Adrenal gland (tissue), 12 donors: Measurements from ENCODE around the gene RNF123. TPM values are rescaled to one million over a fixed set of nuclear protein-coding genes. Genes with fewer than 3 reads are reported as not detected.
A peak's percentile ranks its signal among the peaks of the same experiment; 100 is the strongest.

ENCODE experiments used
- DNase-seq, 7 donors: peaks; one replicate each; pipeline ENCODE4 v3.0.0-alpha.2; 2019 to 2020
- H3K27ac ChIP-seq, 5 donors: fragments of 200-600 bp; sonication (generic) in 4 of 5; 1 replicate in 3 of 5; 2 replicates in 2 of 5; pipeline versions ENCODE4 v1.5.1 to v1.8.0; 2016 to 2020; ENCODE audit warnings: mild to moderate bottlenecking in 1 of 5
- H3K27me3 ChIP-seq: fragments of 200-600 bp; 2 replicates; pipeline ENCODE4 v1.8.0; 2021
- H3K36me3 ChIP-seq, 2 donors: fragments of 200-600 bp; replicated peaks in 1 of 2; 1 replicate in 1 of 2; 2 replicates in 1 of 2; pipeline versions ENCODE4 v1.5.1 to v1.8.0; 2018 to 2022
- H3K4me1 ChIP-seq, 2 donors: fragments of 200-600 bp; replicated peaks in 1 of 2; 1 replicate in 1 of 2; 2 replicates in 1 of 2; pipeline versions ENCODE4 v1.5.1 to v1.8.0; 2018 to 2021
- H3K4me3 ChIP-seq, 4 donors: fragments of 200-600 bp; sonication (generic) in 3 of 4; one replicate each; pipeline ENCODE4 v1.5.1; 2016 to 2018
- H3K9me3 ChIP-seq, 3 donors: fragments of 200-600 bp; sonication (generic) in 1 of 3; replicated peaks in 1 of 3; 1 replicate in 2 of 3; 2 replicates in 1 of 3; pipeline versions ENCODE4 v1.5.1 to v1.8.0; 2016 to 2021
- POLR2A ChIP-seq, 2 donors: fragments of 450-650 bp; IDR thresholded peaks; one replicate each; pipeline ENCODE4 v1.6.1; 2017; ENCODE audit warnings: antibody characterized with exemption in 2 of 2, mild to moderate bottlenecking in 2 of 2, moderate library complexity in 1 of 2
- WGBS, 4 donors: extraction: QIAGEN DNeasy Blood & Tissue Kit in 2 of 4; methylation state at CpG; one replicate each; pipeline versions ENCODE4 v1.1.5 to v1.1.7; 2013 to 2017; 5-methylcytosine and 5-hydroxymethylcytosine counted together
- intact Hi-C, 2 donors: fragments of 100-400 bp; cut with DNase I; formaldehyde crosslinking; loops; one replicate each; pipeline versions ENCODE4 v1.14.1 to v1.15.0; 2022 to 2023
- polyA plus RNA-seq, 3 donors: library from polyadenylated mRNA; stranded (reverse); fragments of 200-250 nt in 2 of 3; fragments of 350-450 nt in 1 of 3; fragmentation: Illumina TruSeq in 1 of 3; extraction: RNeasy Lipid Tissue Mini Kit (QIAGEN cat#74804) in 1 of 3; gene quantifications; one replicate each; pipeline ENCODE4 v1.2.3, GENCODE V29; 2013 to 2014
- total RNA-seq, 9 donors: library from RNA; depleted of rRNA in 4 of 9; stranded (reverse); fragments of >200 nt in 4 of 9; fragments of 120-200 nt in 1 of 9; fragmentation: NEBNext Ultra II Directional in 1 of 9; extraction: Animal tissue kit (Norgen Biotek cat#: 25700) in 1 of 9; gene quantifications; one replicate each; pipeline versions ENCODE4 v1.1.0 to v1.2.4, GENCODE V29; 2013 to 2023
- TF ChIP-seq, protein P1 (sequence below), 6 experiments: fragments of 450-650 bp in 4 of 6; fragments of 200-600 bp in 2 of 6; sonication (generic) in 1 of 6; IDR thresholded peaks; 1 replicate in 5 of 6; 2 replicates in 1 of 6; pipeline versions ENCODE4 v1.5.1 to v1.8.0; 2016 to 2021; ENCODE audit warnings: antibody characterized with exemption in 6 of 6, mild to moderate bottlenecking in 2 of 6, moderate library complexity in 1 of 6
- donor health status: healthy with polysubstance abuse.
- donor health status: Bipolar disorder and iron deficiency.
- donor health status: DM: yes; HTN: yes; CAD: no.
- donor health status: DM: no; HTN: no; CAD: no.
- donor health status: DM: no; HTN: no; CAD: no.
- donor health status: DM: yes; HTN: yes; CAD: no.

The RNF123 gene
- total and polyA plus RNA-seq, 12 donors: 19.5 to 62.3 (median 38.3) TPM

GRCh38 chr3:49750056-49750455, 60.7 kb downstream of the RNF123 start:
- no peak for DNase-seq
- Histone ChIP-seq H3K9me3 (no peaks in the 10 kb centered on the region), H3K27ac (peak overlapping the region in 1 of 5 donors; percentile 11), H3K36me3 (peaks cover 0 to 13% of the 10 kb centered on the region in 2 donors), H3K4me3 (no peak overlapping the region), H3K27me3 (no peaks in the 10 kb centered on the region), H3K4me1 (peaks cover 7 to 27% of the 10 kb centered on the region in 2 donors)
- 83 to 90% (median 86%) methylated on average over 4 of the region's 4 CpGs for WGBS, 4 donors
- intact Hi-C loops: no loop called here
- TF ChIP-seq, protein P1, sequence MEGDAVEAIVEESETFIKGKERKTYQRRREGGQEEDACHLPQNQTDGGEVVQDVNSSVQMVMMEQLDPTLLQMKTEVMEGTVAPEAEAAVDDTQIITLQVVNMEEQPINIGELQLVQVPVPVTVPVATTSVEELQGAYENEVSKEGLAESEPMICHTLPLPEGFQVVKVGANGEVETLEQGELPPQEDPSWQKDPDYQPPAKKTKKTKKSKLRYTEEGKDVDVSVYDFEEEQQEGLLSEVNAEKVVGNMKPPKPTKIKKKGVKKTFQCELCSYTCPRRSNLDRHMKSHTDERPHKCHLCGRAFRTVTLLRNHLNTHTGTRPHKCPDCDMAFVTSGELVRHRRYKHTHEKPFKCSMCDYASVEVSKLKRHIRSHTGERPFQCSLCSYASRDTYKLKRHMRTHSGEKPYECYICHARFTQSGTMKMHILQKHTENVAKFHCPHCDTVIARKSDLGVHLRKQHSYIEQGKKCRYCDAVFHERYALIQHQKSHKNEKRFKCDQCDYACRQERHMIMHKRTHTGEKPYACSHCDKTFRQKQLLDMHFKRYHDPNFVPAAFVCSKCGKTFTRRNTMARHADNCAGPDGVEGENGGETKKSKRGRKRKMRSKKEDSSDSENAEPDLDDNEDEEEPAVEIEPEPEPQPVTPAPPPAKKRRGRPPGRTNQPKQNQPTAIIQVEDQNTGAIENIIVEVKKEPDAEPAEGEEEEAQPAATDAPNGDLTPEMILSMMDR (IDR thresholded peaks at IDR 0.05): no peak

DNA sequence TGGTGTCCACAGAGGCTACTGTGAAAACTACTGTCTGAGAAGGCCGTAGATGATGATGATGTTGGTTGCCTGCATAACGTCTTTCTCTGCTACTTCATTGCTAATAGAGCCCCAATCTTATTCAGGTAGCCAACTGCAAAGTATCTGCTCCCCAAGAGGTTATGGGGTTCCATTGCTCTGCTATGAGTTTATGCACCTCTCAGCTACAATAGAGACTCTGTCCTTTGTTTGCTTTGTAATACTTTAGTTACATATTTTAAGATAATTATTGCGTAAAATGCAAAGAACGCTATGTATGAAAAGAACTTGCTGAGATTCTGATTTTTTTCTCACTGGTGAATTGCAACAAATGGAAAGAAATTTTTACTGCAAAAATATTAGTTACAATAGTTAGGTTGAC, 62.1 kb downstream of the RNF123 start:
- WGBS, 4 donors: 88 to 95% (median 92%) methylated on average over 4 of the region's 4 CpGs
- TF ChIP-seq POLR2A (IDR thresholded peaks at IDR 0.05): no peak
- TF ChIP-seq, protein P1 (IDR thresholded peaks at IDR 0.05): no peak
- Histone ChIP-seq H3K4me3 (no peak overlapping the region), H3K36me3 (peaks cover 0 to 13% of the 10 kb centered on the region in 2 donors), H3K9me3 (no peaks in the 10 kb centered on the region), H3K27ac (no peak overlapping the region), H3K4me1 (peaks cover 7 to 38% of the 10 kb centered on the region in 2 donors), H3K27me3 (no peaks in the 10 kb centered on the region)
- DNase-seq: no peak
- intact Hi-C loops: no loop called here

GRCh38 chr3:49754536-49754935, 65.2 kb downstream of the RNF123 start:
- H3K27ac ChIP-seq: no peak overlapping the region
- H3K4me1 ChIP-seq: peaks cover 7 to 31% of the 10 kb centered on the region in 2 donors
- H3K4me3 ChIP-seq: no peak overlapping the region
- H3K9me3 ChIP-seq: no peaks in the 10 kb centered on the region
- intact Hi-C loops: no loop called here
- no peaks in the 10 kb centered on the region for H3K27me3 ChIP-seq
- no peak for DNase-seq
- WGBS, 4 donors: 41 to 68% (median 56%) methylated on average over 1 of the region's 1 CpG
- TF ChIP-seq, protein P1 (IDR thresholded peaks at IDR 0.05): no peak
- no peak for TF ChIP-seq POLR2A (IDR thresholded peaks at IDR 0.05)
- H3K36me3 ChIP-seq: peaks cover 0 to 3% of the 10 kb centered on the region in 2 donors

DNA sequence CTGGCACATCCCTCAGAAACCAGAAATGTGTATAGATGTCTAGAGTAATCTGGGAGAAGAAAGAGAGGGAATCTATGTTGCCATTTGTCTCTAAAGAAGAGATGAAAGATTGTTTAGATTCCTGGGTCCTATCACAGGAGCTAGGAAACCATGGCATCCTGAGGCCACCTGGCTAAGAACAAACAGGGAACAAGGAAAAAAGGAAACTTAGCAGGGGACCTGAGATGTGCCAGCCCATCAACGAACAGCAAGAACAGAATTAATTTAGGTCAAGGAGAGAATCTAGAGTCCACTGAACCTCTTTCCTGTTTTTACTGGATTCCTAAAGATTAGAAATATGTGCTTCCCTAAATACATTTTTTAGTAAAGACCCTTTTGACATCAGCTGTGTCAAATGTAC, 66.7 kb downstream of the RNF123 start:
- 11 to 24% (median 15%) methylated on average over 1 of the region's 1 CpG for WGBS, 4 donors
- no peak for DNase-seq
- Histone ChIP-seq H3K27me3 (no peaks in the 10 kb centered on the region), H3K36me3 (no peaks in the 10 kb centered on the region), H3K4me3 (no peak overlapping the region), H3K27ac (no peak overlapping the region), H3K9me3 (no peaks in the 10 kb centered on the region), H3K4me1 (peaks cover 7 to 31% of the 10 kb centered on the region in 2 donors)
- intact Hi-C loops: no loop called here
- TF ChIP-seq, protein P1 (IDR thresholded peaks at IDR 0.05): no peak
- no peak for TF ChIP-seq POLR2A (IDR thresholded peaks at IDR 0.05)
